Panc1 (cell line): Measurements from ENCODE around the gene YIPF5. TPM values are rescaled to one million over a fixed set of nuclear protein-coding genes. Genes with fewer than 3 reads are reported as not detected.

Source experiments
- ATAC-seq: fragments of 200-7000 bp; cut with Tn5 transposase; 2 replicates; pipeline ENCODE4 v1.9.1; 2020; ENCODE audit warnings: mild to moderate bottlenecking, moderate library complexity
- BruUV-seq: library from RNA; stranded (reverse); fragments of 400-500 nt; replicated peaks from 2 replicates; lab custom pipeline; 2021; lab: Mats Ljungman, UMichigan
- CTCF ChIA-PET: fragments of 300-600 bp; sonication (Branson Sonifier 250); formaldehyde crosslinking; loops from one replicate; lab custom pipeline; 2022; ENCODE audit warnings: antibody characterized with exemption; lab: Charles Lee
- POLR2A ChIA-PET: fragments of 300-600 bp; sonication (Branson Sonifier 250); formaldehyde crosslinking; loops from one replicate; lab custom pipeline; 2022; ENCODE audit warnings: antibody characterized with exemption; lab: Charles Lee
- DNase-seq: peaks from one replicate; pipeline ENCODE4 v3.0.0-alpha.2; 2010; ENCODE audit warnings: low read depth, low spot score
- H3K27ac ChIP-seq: 2 replicates; pipeline ENCODE4 v1.5.1; 2011; ENCODE audit warnings: mild to moderate bottlenecking, low read length, inconsistent platforms
- H3K27me3 ChIP-seq: fragments of 200-500 bp; sonication (Bioruptor generic); 2 replicates; pipeline ENCODE4 v1.6.0; 2014; ENCODE audit warnings: low read length, inconsistent platforms; ENCODE audit not compliant: control insufficient read depth, insufficient read depth
- H3K36me3 ChIP-seq: fragments of 200-500 bp; sonication (Bioruptor generic); 2 replicates; pipeline ENCODE4 v1.5.1; 2014; ENCODE audit warnings: inconsistent platforms, mild to moderate bottlenecking, low read length, moderate library complexity; ENCODE audit not compliant: control insufficient read depth, insufficient read depth
- H3K4me1 ChIP-seq: 2 replicates; pipeline ENCODE4 v1.5.1; 2011; ENCODE audit warnings: inconsistent platforms, mild to moderate bottlenecking, low read length, moderate library complexity; ENCODE audit not compliant: control insufficient read depth, insufficient read depth
- H3K4me3 ChIP-seq, 2 experiments: 2 replicates each; pipeline ENCODE4 v1.5.1; 2011 to 2012; ENCODE audit warnings: low read depth in 2 of 2, low read length in 2 of 2, mild to moderate bottlenecking in 2 of 2, inconsistent platforms in 1 of 2, moderate library complexity in 1 of 2
- H3K9me3 ChIP-seq: fragments of 200-500 bp; sonication (Bioruptor generic); 2 replicates; pipeline ENCODE4 v1.5.1; 2014; ENCODE audit warnings: low read depth, mild to moderate bottlenecking, inconsistent platforms, low read length, moderate library complexity; ENCODE audit not compliant: control insufficient read depth, insufficient read depth
- POLR2AphosphoS5 ChIP-seq: IDR thresholded peaks from 2 replicates; pipeline ENCODE4 v1.6.1; 2012; ENCODE audit warnings: mild to moderate bottlenecking, low read depth, low read length, moderate library complexity
- SIN3A ChIP-seq: IDR thresholded peaks from 2 replicates; pipeline ENCODE4 v1.6.1; 2012; ENCODE audit warnings: low read depth, mild to moderate bottlenecking, low read length, moderate library complexity, borderline replicate concordance; ENCODE audit not compliant: insufficient read depth
- TCF7L2 ChIP-seq: IDR thresholded peaks from 2 replicates; pipeline ENCODE4 v1.6.1; 2011; ENCODE audit warnings: mild to moderate bottlenecking, low read depth, low read length, inconsistent platforms
- in situ Hi-C: cut with HindIII; loops from 2 replicates; pipeline ENCODE4 v1.10.0; 2016; ENCODE audit warnings: low sequenced_read_pairs, low pct_unique_long_range_greater_than_20kb
- intact Hi-C: fragments of 100-400 bp; cut with micrococcal nuclease; formaldehyde crosslinking; loops from one replicate; pipeline ENCODE4 v1.10.0; 2022; ENCODE audit not compliant: unreplicated experiment
- total RNA-seq: library from RNA; stranded (reverse); gene quantifications from one replicate; pipeline ENCODE4 v1.2.1, GENCODE V29; 2021; ENCODE audit not compliant: unreplicated experiment
- TF ChIP-seq, protein P1 (sequence below), 2 experiments: IDR thresholded peaks; 2 replicates each; pipeline ENCODE4 v1.6.1; 2011 to 2012; ENCODE audit warnings: low read depth in 2 of 2, control low read depth in 1 of 2, low read length in 1 of 2, mild to moderate bottlenecking in 1 of 2, moderate library complexity in 1 of 2; ENCODE audit not compliant: insufficient read depth in 1 of 2
- TF ChIP-seq, protein P2 (sequence below): fragments of 450-650 bp; IDR thresholded peaks from 2 replicates; pipeline ENCODE4 v1.5.1; 2017; ENCODE audit warnings: mild to moderate bottlenecking

The YIPF5 gene
- total RNA-seq, 1 experiment from 2014 or later = 43.4 TPM

GRCh38 chr5:144173766-144174165 lies 3.3 kb upstream of the YIPF5 start:
- peaks cover 7% of the 10 kb centered on the region for H3K27me3 ChIP-seq
- ATAC-seq (no peak), DNase-seq (no peak)
- no peak overlapping the region for H3K27ac ChIP-seq
- H3K4me1 ChIP-seq = peaks cover 9% of the 10 kb centered on the region
- intact Hi-C loops (no loop called here), in situ Hi-C loops (no loop called here)
- H3K9me3 ChIP-seq = no peaks in the 10 kb centered on the region
- no peak overlapping the region for H3K4me3 ChIP-seq
- POLR2A ChIA-PET = no interaction called here
- H3K36me3 ChIP-seq = no peaks in the 10 kb centered on the region; the same call in 1 of the 2 replicates
- TF ChIP-seq, protein P1, sequence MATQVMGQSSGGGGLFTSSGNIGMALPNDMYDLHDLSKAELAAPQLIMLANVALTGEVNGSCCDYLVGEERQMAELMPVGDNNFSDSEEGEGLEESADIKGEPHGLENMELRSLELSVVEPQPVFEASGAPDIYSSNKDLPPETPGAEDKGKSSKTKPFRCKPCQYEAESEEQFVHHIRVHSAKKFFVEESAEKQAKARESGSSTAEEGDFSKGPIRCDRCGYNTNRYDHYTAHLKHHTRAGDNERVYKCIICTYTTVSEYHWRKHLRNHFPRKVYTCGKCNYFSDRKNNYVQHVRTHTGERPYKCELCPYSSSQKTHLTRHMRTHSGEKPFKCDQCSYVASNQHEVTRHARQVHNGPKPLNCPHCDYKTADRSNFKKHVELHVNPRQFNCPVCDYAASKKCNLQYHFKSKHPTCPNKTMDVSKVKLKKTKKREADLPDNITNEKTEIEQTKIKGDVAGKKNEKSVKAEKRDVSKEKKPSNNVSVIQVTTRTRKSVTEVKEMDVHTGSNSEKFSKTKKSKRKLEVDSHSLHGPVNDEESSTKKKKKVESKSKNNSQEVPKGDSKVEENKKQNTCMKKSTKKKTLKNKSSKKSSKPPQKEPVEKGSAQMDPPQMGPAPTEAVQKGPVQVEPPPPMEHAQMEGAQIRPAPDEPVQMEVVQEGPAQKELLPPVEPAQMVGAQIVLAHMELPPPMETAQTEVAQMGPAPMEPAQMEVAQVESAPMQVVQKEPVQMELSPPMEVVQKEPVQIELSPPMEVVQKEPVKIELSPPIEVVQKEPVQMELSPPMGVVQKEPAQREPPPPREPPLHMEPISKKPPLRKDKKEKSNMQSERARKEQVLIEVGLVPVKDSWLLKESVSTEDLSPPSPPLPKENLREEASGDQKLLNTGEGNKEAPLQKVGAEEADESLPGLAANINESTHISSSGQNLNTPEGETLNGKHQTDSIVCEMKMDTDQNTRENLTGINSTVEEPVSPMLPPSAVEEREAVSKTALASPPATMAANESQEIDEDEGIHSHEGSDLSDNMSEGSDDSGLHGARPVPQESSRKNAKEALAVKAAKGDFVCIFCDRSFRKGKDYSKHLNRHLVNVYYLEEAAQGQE (IDR thresholded peaks at IDR 0.05; ENCODE audit: insufficient read depth in 1 of 2, low read depth in 2 of 2, low read length in 1 of 2) = no peak
- TF ChIP-seq SIN3A = no peak
- CTCF ChIA-PET = no interaction called here
- no TSS peak for BruUV-seq

GRCh38 chr5:144169904-144170275 lies 569 bp downstream of the YIPF5 start:
- Histone ChIP-seq H3K9me3 (no peaks in the 10 kb centered on the region), H3K4me1 (peaks cover 9% of the 10 kb centered on the region), H3K36me3 (peaks cover 13% of the 10 kb centered on the region), H3K27ac (peak overlapping the region; percentile 81), H3K27me3 (peaks cover 4% of the 10 kb centered on the region), H3K4me3 (peak overlapping the region; percentile 60 to 83)
- ChIA-PET POLR2A (no interaction called here), CTCF (no interaction called here)
- TF ChIP-seq POLR2AphosphoS5 (no peak), SIN3A (no peak), TCF7L2 (no peak)
- TF ChIP-seq, protein P1 (IDR thresholded peaks at IDR 0.05; ENCODE audit: insufficient read depth in 1 of 2, low read depth in 2 of 2, low read length in 1 of 2) = no peak
- TF ChIP-seq, protein P2, sequence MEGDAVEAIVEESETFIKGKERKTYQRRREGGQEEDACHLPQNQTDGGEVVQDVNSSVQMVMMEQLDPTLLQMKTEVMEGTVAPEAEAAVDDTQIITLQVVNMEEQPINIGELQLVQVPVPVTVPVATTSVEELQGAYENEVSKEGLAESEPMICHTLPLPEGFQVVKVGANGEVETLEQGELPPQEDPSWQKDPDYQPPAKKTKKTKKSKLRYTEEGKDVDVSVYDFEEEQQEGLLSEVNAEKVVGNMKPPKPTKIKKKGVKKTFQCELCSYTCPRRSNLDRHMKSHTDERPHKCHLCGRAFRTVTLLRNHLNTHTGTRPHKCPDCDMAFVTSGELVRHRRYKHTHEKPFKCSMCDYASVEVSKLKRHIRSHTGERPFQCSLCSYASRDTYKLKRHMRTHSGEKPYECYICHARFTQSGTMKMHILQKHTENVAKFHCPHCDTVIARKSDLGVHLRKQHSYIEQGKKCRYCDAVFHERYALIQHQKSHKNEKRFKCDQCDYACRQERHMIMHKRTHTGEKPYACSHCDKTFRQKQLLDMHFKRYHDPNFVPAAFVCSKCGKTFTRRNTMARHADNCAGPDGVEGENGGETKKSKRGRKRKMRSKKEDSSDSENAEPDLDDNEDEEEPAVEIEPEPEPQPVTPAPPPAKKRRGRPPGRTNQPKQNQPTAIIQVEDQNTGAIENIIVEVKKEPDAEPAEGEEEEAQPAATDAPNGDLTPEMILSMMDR = no peak
- DNase-seq (no peak), ATAC-seq (peak; percentile 2; the same call in 1 of the 2 replicates)
- in situ Hi-C loops = no loop called here
- intact Hi-C loops = no loop called here
- TSS peak; percentile 72 for BruUV-seq
